Activated gamma-delta T cell treated with Interleukin-2 at 50 U/mL for 16 hours (primary cell): ENCODE data around the gene ADAMTS10.
"Not testable (repeated sequence)": the region's sequence is repeated elsewhere in the genome, so short reads cannot be mapped to it uniquely, and the experiment has no call there.

Source experiments
- DNase-seq: peaks from one replicate; pipeline ENCODE4 v3.0.0-alpha.2; 2020

ADAMTS10 gene

GRCh38 chr19:8589177-8589714 is 21.3 kb downstream of the ADAMTS10 start:
- no peak for DNase-seq

GRCh38 chr19:8585894-8586750 is 24.4 kb downstream of the ADAMTS10 start:
- peak; percentile 54 for DNase-seq

- DNase-seq: no peak
Observed at GRCh38 chr19:8584965-8585893, 25.3 kb downstream of the ADAMTS10 start.

- peak; percentile 89 for DNase-seq
Observed at GRCh38 chr19:8580710-8581281, 29.7 kb downstream of the ADAMTS10 start.

- DNase-seq: peak; percentile 86
Observed at GRCh38 chr19:8578642-8579265, 31.8 kb downstream of the ADAMTS10 start.

DNA sequence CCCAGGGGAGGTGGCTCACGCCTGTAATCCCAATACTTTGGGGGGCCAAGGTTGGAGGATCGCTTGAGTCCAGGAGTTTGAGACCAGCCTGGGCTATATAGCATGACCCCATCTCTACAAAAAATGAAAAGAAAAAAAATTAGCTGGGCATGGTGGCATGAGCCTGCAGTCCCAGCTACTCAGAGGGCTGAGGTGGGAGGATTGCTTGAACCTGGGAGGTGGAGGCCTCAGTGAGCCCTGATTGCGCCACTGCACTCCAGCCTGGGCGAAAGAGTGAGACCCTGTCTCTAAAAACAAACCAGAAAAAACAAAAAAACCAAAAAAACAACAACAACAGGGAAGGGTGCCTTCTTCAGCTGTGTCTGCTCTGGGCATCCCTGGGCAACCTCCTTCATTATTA is 32.8 kb downstream of the ADAMTS10 start:
- DNase-seq: no peak

- no peak for DNase-seq
Observed at GRCh38 chr19:8577247-8577646, 33.3 kb downstream of the ADAMTS10 start, which contains the start of gene MYO1F. Gene MYO1F (minus strand): TSS chr19:8577442. CDS start chr19:8577309, 133 bp downstream.

DNA sequence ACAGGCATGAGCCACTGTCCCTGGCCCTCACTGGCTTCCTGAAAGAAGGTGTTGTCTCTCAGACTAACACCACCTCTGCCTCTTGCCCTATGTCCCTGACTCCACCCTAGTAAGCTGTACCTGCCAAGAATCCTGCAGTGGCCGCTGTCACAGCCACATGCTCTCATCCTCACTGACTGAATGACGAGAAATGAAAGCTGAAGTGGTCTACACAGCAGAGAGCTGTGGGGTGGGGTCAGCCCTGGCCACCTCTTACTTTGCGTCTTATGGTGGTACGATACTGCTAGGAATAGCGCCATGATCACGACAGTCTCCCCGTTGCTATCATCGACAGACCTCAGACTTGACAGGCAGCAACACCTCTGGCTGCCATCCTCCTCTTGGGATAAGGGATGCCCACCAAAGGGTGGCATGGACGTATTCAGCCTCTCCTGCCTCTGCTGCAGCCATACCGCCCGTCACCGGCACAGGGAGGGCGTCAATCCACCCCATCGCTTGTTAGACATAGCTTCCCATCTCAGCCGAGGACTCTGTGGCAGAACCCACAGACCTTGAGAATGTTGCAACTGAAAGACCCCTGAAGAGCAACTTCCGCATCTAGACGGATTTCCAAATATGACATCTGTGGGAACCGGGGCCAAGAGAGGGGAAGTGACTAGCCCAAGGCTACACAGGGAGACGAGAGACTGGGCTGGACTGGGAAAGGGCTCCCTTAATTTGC is 34.1 kb downstream of the ADAMTS10 start:
- DNase-seq: no peak

GRCh38 chr19:8575467-8575997 is 35.0 kb downstream of the ADAMTS10 start:
- DNase-seq: peak; percentile 66

- not testable (repeated sequence) for DNase-seq
Observed at GRCh38 chr19:8574619-8574922, 35.9 kb downstream of the ADAMTS10 start.

DNA sequence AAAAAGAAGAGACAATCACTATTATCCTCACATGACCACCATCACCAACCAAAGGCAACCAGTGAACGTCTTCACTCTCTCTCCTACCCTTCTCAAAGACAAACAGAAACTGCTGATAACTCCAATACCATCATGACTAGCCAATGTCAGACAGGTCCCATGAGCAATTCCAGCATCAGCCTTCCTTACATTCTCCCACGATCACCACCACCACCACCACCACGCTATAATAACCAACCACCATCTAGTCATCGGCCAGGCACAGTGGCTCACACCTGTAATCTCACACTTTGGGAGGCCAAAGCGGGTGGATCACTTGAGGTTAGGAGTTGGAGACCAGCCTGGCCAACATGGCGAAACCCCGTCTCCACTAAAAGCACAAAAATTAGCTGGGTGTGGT is 37.2 kb downstream of the ADAMTS10 start:
- DNase-seq: no peak

DNA sequence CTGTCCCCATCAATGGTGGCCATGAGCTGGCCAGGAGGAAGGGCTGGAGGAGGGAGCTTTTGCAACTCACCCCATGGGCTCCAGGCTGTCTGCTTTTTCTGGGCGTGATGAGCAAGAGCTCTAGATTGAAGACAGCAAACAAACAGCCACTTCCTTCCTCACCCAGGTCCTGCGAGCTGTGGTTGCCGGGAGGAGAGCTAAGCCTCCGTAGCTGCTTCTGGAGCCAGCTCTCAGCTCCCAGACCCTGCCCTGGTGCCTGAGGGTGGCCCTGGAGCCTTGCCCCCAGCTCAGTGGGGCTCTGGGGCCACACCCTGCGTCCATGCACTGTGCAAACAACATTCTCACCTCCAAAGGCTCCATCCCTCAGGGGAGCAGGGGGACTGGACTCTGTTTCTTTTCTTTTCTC is 39.5 kb downstream of the ADAMTS10 start:
- peak; percentile 73 for DNase-seq

DNA sequence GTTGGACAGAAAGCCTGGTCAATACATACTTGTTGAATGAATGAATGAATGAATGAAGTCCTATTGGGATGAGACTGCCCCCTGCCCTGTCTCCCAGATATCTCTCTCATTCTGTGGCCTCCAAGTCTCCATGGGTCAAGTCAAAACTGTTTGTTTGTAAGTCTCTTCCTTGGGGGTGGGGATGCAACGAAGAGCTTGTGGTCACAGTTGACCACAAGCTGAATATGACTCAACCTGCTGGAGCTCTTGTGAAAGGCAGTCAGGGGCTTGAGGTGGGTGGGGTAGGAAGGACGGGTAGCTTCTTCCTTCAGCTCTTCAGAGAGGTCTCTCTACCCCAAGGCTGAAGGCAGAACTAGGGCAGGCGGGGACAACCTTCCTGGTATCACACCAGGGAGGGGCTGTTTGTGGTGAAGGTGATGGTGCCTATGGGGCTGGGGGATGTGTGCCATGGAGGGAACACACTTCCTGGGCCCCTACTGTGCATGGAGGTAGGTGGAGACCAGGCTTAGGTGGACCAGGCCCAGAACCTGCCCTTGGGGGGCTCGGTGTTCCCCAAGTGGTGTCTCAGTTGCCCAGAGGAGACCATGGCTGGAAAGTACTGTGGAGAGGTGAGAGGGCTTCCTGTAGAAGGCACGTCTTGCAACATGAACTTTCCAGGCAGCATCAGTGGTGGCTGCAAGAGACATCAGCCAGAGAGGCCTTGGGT is 41.3 kb downstream of the ADAMTS10 start:
- DNase-seq: peak; percentile 86

GRCh38 chr19:8567522-8568172 is 42.9 kb downstream of the ADAMTS10 start:
- DNase-seq: no peak

GRCh38 chr19:8566855-8567254 is 43.7 kb downstream of the ADAMTS10 start:
- no peak for DNase-seq

GRCh38 chr19:8564866-8565265 is 45.6 kb downstream of the ADAMTS10 start:
- DNase-seq: not testable (repeated sequence)

GRCh38 chr19:8561075-8561764 is 49.3 kb downstream of the ADAMTS10 start:
- DNase-seq: no peak

DNA sequence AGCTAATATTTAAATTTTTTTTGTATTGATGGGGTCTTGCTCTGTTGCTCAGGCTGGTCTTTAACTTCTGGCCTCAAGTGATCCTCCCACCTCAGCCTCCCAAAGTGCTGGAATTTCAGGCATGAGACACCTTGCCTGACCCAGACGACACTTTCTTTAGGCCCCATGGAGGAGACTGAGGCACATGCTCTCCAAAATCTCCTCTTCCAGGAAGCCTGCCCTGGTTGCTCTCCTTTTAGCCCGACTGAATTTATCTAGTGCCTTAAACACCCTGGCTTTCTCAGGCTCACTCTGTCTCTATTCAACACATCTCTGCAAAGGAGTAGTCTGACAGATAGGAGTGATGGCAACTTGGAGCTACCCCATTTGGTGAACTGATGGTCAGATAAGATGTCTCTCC is 52.2 kb downstream of the ADAMTS10 start:
- no peak for DNase-seq

DNA sequence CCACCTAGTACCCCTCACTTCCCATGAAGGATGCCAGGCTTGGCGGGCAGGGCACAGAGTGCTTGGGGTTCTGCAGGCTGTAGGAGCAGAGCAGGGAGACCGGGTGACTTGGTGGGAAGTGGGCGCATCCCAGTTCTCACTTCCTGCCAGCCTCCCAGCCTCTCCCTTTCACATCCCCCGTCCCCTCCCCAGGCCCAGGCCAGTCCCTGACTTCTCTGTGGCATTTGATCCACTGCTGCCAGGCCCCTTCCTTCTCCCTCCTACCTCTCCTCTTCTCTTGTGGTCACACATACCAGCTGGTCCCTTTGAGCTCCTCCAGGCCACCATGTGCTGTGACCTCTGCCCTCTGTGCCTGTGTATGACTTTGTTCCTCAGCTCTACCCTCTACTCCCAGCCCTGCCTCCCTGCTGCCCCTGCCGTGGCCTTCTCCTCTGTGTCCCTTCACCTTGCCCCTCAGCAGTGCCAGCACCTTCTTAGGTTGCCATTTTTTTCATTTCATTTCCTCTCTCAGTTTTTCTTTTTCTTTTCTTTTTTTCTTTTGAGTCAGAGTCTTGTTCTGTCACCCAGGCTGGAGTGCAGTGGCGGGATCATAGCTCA is 52.8 kb downstream of the ADAMTS10 start:
- no peak for DNase-seq
